GM21423 (cell line): ENCODE results near the gene GSTO1.

Experiments used
- ATAC-seq: cut with Tn5 transposase; IDR thresholded peaks from one replicate; pipeline ENCODE4 v1.9.1; 2021; ENCODE audit warnings: mild to moderate bottlenecking, moderate library complexity; ENCODE audit not compliant: unreplicated experiment

The GSTO1 gene

DNA sequence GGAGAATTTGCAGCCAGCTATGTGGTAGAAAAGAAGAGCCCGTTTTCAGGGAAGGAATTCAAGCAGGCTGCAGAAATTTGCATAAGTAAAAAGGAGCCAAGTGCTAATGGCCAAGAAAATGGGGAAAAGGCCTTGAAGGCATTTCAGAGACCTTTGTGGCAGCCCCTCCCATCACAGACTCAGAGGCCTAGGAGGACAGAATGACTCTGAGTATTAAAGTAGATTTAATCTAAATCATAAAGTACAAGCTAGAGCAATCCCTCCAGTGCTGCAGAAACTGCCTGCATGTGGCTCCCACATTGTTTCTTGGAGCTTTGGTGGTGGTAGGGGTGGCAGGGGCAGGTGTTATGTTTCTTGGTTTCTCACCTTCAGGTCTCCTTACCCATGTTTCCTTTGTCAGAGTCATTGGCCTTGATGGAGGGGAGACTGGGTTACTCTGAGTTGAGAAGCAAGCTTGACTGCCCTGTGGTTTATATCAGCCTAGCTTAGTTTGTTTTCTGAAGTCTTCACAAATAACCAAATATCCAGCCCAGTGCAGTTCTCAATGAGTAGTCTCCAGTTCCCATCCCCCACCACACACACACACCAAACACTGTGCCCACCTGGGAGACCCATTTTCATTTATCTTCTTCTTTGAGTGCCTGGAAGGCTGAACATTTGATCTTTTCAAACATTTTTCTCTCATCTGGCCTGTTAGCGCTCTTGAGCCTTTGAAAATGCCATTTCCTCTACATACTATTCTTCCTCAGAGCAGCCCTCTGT lies 49.1 kb downstream of the GSTO1 start:
- no peak for ATAC-seq

DNA sequence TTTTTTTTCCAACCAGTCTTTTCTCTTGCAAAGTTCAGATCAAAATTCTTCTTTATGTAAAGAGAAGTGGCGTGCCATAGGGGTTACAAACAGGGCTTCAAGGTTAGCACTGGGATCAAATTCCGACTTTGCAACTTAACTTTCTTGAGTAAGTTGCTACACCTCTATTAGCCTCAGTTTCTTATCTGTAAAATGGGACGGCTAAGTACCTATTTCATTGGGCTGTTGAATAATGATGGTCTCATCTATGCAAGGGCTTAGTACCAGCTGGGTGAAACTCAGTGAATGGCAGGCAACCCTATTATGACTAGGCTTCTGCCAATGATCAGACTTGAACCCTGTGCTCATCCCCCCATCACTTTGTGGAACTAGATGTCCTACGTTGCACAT lies 49.7 kb downstream of the GSTO1 start:
- no peak for ATAC-seq

DNA sequence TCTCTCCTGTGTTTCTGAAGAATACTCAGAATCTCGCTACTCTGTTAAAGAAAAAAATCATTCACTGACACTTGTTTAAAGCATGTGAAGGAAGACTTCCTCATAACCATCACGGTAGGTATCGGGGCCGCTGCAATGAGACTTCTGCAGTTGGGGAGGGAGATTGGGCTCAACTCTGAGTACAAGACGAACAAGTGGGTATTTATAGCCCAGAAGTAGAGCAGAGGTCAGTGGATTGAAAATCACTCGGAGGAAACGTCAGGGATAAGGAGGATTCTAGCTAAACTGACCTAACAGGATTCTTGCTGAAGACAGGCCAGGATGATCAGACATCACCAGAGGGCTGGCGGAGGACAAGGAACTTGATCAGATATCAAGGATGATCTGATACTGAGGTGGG lies 50.2 kb downstream of the GSTO1 start:
- ATAC-seq = no peak

DNA sequence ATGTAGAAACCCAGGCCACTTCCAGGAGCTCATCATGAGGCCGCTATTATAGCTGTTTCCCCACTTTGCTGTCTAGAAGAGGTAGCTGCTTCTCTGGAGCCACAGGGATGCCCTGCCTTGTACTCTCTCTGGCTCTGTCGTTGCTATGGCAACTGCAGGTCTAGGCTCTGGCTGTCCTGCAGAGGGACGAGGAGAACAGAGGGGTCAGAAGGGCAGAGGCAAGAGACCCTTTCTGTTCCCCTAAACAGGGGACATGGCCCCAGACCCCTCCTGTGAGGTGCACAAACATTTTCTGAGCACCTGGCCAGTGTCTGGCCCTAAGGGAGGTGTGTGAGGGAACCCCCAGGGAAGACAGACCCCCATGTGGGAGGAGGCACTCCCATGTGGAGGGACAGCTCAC lies 52.2 kb downstream of the GSTO1 start:
- ATAC-seq = no peak

DNA sequence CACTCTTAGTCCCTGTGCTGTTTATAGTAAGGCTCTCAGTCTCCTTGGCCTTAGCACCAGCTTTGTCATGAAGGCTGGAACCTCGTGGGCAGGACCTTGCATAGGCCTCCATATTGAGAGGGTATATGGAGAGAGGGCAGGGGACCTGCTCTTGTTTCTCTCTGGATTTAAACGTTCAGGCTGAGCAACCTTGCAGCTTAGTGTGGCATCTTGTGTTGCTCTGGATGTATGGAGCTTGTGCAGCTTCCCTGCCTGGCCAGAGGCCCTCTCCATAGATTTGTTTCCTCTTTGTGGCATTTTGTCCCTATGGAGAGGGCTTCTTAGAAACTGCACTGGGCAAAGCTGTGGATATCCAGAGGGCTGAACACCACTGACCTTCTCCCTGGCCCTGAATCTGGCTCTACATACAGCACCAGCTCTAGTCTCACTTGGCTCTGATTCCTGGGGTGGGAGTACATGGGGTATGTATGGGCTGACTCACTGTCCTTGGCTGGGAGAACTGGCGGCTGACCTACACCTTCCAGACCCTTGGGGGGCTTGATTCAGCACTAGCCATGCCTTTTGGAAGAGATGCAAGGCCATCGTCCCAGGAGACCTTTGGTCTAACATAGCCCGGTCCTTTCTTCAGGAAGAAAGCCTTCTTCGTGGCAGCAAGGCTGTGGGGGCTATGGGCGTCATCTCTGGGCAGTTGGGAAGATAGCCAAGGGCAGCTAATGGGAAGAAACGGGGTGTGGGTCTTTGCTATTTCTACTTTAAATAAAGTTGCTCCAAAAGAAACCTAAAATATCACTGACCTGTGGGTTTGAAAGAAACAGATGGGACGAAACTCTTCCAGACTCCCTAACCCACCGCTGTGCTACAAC lies 53.1 kb downstream of the GSTO1 start:
- no peak for ATAC-seq

DNA sequence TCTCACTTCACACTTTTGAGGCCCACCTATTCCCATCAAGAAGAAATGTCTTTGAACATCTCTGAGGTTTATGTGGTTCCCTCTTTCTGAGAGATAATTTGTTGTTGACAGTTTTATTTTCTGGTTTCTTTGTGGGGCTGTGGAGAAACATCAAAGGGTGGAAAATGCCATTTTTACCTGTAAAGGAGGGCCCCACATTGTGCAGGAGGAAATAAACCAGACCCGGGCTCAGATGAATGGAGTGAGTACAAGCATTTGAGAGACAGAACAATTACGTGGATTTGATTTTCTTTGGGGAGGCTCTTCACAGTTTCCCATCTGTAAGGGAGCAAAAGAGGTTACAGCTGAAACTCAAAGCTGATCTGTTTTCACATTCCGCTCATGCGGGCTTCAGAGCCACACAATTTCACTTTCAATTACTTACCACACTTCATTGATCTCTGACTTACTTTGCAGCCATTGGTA lies 53.8 kb downstream of the GSTO1 start:
- peak; percentile 83 for ATAC-seq

DNA sequence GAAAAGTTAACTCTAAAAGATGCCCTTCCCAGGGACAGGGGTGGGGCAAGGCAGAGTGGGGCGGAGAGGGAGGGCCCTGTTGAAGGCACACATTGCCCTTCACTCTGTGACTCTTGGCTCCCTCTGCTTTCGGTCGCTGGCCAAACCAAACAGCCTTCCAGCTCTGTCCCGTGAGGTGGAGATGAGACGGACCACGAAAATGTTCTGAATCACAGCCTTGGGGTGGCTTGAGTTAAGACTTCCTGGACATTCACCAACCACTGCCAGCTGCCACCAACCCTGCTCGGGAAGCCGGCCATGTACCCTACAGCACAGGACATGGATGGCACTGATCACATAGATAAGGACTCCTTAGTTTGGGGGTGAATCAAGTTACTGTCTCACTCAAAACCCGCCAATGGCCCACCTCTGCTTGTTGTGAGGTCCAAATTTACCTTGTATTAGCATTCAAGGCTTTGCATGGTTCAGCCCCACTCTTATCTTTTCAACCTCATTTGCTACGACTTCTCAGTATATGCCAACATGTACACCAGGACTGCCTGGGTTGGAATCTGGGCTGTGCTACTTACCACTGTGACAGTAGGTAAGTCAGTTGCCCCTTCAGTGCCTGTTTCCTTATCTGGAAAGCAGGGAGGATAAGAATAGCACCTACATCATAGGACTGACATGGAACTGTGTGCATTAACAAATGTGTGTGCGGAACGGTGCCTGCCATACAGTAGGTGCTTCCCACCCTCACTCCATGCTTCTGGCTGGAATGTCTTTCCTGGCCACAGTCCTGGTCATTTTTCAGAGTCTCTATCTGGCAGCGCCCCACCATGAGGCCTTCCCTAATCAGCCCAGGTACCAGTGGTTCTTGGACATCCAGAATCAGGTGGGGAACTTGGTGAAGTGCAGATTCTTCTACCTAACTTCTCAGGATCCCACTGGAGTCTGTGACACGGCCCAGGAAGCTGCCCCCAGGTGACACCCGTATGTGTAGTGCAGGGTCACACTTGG lies 55.6 kb downstream of the GSTO1 start:
- ATAC-seq = no peak

DNA sequence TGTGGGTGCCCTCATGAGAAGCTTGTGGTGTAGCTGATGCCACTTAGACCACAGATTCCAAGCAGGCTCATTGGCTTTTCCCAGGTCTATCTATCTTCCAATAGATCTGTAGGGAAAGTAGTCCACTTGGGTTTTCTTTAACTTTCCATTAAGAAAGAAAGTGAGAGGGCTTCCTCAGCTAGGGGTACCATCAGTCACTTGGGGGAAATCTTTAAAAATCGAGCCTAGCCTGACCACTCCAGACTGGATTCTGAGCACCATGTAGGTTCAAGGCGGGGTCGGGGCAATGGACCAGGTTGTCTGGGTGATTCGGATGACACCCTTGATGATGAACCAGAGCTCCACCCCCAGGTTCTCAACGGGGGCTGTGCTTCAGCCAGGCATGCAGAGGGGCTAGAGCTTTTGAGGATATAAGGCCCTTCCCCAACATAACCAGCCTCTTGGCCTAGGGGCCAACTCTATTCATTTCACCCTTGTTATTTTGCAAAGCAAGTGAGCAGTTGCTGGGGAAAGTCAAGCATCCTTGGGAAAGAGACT lies 56.6 kb downstream of the GSTO1 start:
- no peak for ATAC-seq

DNA sequence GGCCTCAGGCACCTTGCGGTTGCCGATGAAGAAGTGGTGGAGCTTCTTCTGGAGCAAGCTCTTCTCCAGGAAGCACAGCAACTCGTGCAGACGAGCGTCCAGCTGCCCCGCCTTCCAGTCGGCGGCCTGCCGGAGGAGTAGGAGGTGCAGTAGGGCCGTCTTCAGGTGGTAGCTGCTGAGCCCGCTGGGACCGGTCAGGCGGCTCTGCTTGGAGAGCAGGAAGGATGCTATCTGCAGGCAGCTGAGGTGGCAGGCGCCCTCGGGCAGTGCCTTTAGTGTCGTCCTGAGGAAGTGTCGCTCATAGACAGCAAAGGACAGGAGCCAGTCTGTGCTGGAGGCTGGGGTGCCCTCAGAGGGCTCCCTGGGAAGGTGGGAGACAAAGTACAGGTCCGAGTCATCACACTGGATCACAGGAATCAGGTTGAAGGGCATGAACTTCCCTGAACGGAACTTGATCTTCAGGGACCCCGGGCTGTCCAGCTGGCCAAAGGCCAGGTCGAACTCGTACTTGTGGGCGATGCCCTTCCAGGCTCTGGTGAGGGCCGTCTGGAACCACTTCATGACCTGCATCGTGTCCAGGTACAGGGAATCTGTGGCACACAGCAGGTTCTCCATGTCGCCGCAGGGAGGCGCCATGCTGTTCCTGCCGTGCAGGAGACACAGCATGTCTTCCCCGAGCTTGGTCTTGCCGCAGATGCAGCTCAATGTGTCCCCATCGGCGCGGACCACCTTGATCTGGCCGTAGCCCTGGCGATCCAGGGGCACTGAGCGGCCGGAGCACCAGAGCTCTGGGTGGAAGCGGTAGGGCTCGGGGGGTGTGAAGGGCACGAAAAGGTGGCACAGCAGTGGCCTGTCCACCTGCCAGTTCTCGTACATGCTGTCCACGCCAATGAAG lies 60.1 kb downstream of the GSTO1 start:
- ATAC-seq = no peak

DNA sequence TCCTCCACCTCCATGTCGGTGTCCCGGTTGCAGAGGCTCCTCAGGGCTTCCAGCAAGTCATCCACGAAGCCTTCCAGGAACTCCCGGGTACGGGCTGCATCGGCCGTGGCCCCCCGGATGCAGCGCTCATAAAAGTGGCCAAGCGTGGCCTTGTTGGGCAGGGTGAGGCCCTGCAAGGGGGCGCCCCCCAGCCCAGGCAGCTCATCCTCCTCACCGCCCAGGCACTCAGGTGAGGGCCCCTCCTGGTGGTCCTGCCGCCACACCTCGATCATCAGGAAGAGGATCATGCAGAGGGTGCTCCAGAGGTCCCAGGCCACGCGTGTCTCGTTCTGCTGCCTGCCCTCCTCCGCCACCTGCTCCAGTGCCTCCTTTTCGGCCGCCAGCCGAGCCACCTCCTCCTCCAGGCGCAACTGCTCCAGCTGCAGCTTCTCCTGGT lies 60.8 kb downstream of the GSTO1 start:
- ATAC-seq = no peak

DNA sequence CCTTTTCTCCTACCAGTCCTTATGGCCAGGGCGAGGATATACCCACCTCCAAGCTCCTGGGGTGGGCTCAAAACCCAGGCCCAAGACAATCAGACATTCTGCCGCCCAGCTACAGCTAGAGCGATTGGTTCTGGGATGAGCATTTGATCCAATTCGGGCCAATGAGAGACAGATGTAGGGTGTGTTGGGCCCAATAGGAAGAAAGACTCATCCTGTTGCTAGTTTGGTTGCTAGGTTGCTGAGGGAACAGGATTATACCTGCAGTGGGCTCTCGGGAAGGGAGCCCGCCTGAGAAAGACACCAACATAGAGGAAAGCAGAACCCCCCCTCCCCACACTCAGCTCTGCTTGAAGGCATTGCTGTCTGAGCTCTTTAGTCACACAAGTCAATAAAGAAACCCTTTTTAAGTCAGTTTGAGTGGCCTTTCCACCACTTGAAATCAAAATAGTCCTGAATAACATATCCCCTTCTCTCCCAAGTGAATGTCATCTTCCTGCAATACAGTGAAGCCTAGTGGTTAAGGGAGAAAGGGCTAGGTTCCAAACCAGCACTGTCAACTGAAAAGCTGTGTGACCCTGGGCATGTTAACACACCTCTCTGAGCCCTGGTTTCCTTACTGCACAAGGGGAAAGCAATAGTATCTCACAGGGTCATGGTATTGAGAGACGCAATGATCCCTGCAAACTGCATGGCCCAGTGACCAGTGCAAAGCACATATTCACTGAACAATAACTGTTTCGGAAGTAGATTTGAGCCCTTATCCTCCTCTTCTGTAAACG lies 61.8 kb downstream of the GSTO1 start:
- no peak for ATAC-seq
